Spleen (tissue), 7 donors: ENCODE measurements around the gene TRIM32.

Experiments
- POLR2A ChIP-seq, 3 donors: fragments of 450-650 bp; IDR thresholded peaks; one replicate each; pipeline ENCODE4 v1.5.1; 2017; ENCODE audit warnings: antibody characterized with exemption in 3 of 3, mild to moderate bottlenecking in 1 of 3
- POLR2AphosphoS5 ChIP-seq, 3 donors: sonication (generic); formaldehyde crosslinking; IDR thresholded peaks; one replicate each; pipeline ENCODE4 v1.5.1; 2017; ENCODE audit warnings: antibody characterized with exemption in 3 of 3
- TF ChIP-seq, protein P1 (sequence below), 11 experiments: fragments of 200-600 bp in 7 of 11; fragments of 450-650 bp in 4 of 11; sonication (generic) in 4 of 11; IDR thresholded peaks in 8 of 11; conservative IDR thresholded peaks in 3 of 11; 1 replicate in 7 of 11; 2 replicates in 4 of 11; pipeline versions ENCODE4 v1.4.0 to v1.8.0; 2016 to 2021; ENCODE audit warnings: antibody characterized with exemption in 11 of 11, inconsistent platforms in 4 of 11, mild to moderate bottlenecking in 1 of 11
- donor health status: DM: no; HTN: no; CAD: no; lungs with moderate emphysema.
- donor health status: DM: no; HTN: no; CAD: no.
- donor health status: DM: no; HTN: no; CAD: no.

DNA sequence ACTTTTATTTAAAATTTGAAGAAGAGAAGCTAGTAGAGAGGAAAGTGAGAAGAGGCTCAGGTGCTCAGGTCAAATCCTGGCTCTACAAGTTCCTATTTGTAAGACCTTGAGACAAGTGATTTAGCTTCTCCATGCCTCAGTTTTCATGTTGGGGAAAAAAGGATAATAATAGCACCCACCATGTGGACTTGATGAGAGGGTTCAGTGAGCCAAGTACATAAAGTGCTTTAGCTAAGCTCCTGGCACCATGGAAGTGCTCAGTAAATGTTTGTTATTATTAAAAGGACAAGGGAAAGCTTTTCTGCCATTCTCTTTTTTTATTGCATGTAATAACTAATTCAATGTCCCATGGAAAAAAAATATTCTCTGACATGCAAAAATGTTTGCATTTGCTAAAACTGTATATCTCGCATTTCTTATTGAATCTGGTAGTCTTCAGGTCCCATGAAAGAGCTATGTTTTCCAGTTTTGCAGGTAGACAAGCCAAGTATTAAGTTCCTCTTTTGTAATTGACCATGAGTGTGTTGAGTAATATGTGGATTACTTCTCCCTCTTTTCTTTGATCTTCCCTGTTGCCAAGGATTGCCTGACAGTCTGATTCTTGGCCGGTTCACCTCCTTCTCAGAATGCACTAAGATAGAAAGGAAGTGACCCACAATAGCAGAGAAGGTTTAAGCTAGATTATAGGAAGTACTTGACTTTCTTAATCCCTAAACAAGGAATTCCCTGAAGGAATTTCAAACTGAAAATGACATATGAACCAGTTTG, 45.6 kb upstream of the TRIM32 start:
- TF ChIP-seq, protein P1, sequence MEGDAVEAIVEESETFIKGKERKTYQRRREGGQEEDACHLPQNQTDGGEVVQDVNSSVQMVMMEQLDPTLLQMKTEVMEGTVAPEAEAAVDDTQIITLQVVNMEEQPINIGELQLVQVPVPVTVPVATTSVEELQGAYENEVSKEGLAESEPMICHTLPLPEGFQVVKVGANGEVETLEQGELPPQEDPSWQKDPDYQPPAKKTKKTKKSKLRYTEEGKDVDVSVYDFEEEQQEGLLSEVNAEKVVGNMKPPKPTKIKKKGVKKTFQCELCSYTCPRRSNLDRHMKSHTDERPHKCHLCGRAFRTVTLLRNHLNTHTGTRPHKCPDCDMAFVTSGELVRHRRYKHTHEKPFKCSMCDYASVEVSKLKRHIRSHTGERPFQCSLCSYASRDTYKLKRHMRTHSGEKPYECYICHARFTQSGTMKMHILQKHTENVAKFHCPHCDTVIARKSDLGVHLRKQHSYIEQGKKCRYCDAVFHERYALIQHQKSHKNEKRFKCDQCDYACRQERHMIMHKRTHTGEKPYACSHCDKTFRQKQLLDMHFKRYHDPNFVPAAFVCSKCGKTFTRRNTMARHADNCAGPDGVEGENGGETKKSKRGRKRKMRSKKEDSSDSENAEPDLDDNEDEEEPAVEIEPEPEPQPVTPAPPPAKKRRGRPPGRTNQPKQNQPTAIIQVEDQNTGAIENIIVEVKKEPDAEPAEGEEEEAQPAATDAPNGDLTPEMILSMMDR (IDR thresholded peaks at IDR 0.05 in 8 of 11, conservative IDR thresholded peaks at IDR 0.05 in 3 of 11), result no peak
- TF ChIP-seq POLR2A (IDR thresholded peaks at IDR 0.05) (no peak), POLR2AphosphoS5 (IDR thresholded peaks at IDR 0.05) (no peak)
